Thyroid gland (tissue), 4 donors: ENCODE data around the gene MXD4. TPM values are rescaled to one million over a fixed set of nuclear protein-coding genes. Genes with fewer than 3 reads are reported as not detected.

Experiments
- DNase-seq, 2 donors: peaks; one replicate each; pipeline ENCODE4 v3.0.0-alpha.2; 2019
- H3K27ac ChIP-seq, 3 donors: fragments of 200-600 bp; sonication (generic); 1 replicate in 2 of 3; 2 replicates in 1 of 3; pipeline ENCODE4 v1.5.1; 2016 to 2019; ENCODE audit warnings: mild to moderate bottlenecking in 1 of 3, moderate library complexity in 1 of 3
- H3K27me3 ChIP-seq: fragments of 200-600 bp; sonication (generic); one replicate; pipeline ENCODE4 v1.5.1; 2019
- H3K36me3 ChIP-seq, 2 donors: fragments of 200-600 bp; sonication (generic); one replicate each; pipeline ENCODE4 v1.5.1; 2016 to 2019
- H3K4me1 ChIP-seq, 2 donors: fragments of 200-600 bp; sonication (generic); one replicate each; pipeline ENCODE4 v1.5.1; 2017 to 2019
- H3K4me3 ChIP-seq, 3 donors: fragments of 200-600 bp; sonication (generic); replicated peaks in 1 of 3; 1 replicate in 2 of 3; 2 replicates in 1 of 3; pipeline ENCODE4 v1.5.1; 2016; ENCODE audit warnings: mild to moderate bottlenecking in 1 of 3
- H3K9me3 ChIP-seq: fragments of 200-600 bp; sonication (generic); one replicate; pipeline ENCODE4 v1.5.1; 2017
- POLR2A ChIP-seq, 2 donors: fragments of 450-650 bp; IDR thresholded peaks; one replicate each; pipeline ENCODE4 v1.6.1; 2017; ENCODE audit warnings: antibody characterized with exemption in 2 of 2, mild to moderate bottlenecking in 2 of 2, moderate library complexity in 1 of 2
- WGBS, 2 donors: methylation state at CpG; one replicate each; pipeline ENCODE4 v1.1.5; 2017; 5-methylcytosine and 5-hydroxymethylcytosine counted together
- intact Hi-C: fragments of 100-400 bp; cut with DNase I; formaldehyde crosslinking; loops from one replicate; pipeline ENCODE4 v1.15.1; 2023
- total RNA-seq, 4 donors: library from RNA; depleted of rRNA; stranded (reverse); fragments of >200 nt; gene quantifications; one replicate each; pipeline ENCODE4 v1.2.3, GENCODE V29; 2016
- TF ChIP-seq, protein P1 (sequence below), 6 experiments: fragments of 200-600 bp in 3 of 6; fragments of 450-650 bp in 3 of 6; sonication (generic) in 3 of 6; IDR thresholded peaks; one replicate each; pipeline ENCODE4 v1.5.1; 2016 to 2019; ENCODE audit warnings: antibody characterized with exemption in 6 of 6, mild to moderate bottlenecking in 2 of 6, inconsistent platforms in 1 of 6, moderate library complexity in 1 of 6

The MXD4 gene
- total RNA-seq, 4 donors from 2014 or later: 48.1 to 102 (median 61.9) TPM

DNA sequence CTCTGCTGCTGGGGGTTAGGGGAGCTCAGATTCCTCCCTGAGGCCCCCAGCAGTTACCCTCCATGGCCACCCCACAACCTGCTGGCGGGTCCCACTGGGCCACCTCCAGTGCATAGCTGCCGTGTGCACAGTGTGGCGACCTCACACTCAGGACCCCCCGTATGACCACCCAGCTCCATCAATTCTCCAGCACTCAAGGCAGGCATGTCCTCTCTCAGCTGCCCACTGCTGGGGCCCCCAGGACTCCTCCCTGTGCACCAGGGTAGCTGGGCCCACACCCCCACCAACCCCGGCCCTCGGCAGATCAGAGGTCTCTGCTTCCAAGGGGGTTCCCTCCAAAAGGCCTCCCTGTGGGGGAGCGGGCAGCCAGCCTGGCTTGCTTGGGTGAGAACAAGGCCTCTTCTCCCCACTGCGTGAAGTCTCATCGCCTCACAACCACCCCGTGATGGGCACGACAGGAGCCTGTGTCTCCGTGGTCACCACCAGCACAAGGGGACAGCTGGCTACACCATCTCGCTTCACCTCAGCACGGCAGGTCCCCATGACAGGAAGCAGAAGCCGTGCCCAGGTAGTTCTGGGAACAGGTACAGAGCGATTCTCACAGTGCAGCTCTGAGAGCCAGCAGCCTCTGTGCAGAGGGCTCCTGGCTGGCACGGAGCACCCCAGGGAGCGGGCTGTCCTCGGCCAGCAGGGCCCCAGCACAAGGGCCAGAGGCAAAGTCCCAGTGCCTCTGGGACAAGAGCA is 15.4 kb downstream of the MXD4 start:
- Histone ChIP-seq H3K9me3 (no peaks in the 10 kb centered on the region), H3K36me3 (peaks cover 31 to 35% of the 10 kb centered on the region in 2 donors), H3K4me3 (no peak overlapping the region), H3K4me1 (peaks cover 0 to 13% of the 10 kb centered on the region in 2 donors), H3K27ac (no peak overlapping the region), H3K27me3 (no peaks in the 10 kb centered on the region)
- no peak for TF ChIP-seq POLR2A (IDR thresholded peaks at IDR 0.05)
- TF ChIP-seq, protein P1, sequence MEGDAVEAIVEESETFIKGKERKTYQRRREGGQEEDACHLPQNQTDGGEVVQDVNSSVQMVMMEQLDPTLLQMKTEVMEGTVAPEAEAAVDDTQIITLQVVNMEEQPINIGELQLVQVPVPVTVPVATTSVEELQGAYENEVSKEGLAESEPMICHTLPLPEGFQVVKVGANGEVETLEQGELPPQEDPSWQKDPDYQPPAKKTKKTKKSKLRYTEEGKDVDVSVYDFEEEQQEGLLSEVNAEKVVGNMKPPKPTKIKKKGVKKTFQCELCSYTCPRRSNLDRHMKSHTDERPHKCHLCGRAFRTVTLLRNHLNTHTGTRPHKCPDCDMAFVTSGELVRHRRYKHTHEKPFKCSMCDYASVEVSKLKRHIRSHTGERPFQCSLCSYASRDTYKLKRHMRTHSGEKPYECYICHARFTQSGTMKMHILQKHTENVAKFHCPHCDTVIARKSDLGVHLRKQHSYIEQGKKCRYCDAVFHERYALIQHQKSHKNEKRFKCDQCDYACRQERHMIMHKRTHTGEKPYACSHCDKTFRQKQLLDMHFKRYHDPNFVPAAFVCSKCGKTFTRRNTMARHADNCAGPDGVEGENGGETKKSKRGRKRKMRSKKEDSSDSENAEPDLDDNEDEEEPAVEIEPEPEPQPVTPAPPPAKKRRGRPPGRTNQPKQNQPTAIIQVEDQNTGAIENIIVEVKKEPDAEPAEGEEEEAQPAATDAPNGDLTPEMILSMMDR (IDR thresholded peaks at IDR 0.05): no peak
- WGBS, 2 donors: 90 to 94% methylated on average over 3 to 16 of the region's 19 CpGs
- no peak for DNase-seq
- intact Hi-C loops: no loop called here

DNA sequence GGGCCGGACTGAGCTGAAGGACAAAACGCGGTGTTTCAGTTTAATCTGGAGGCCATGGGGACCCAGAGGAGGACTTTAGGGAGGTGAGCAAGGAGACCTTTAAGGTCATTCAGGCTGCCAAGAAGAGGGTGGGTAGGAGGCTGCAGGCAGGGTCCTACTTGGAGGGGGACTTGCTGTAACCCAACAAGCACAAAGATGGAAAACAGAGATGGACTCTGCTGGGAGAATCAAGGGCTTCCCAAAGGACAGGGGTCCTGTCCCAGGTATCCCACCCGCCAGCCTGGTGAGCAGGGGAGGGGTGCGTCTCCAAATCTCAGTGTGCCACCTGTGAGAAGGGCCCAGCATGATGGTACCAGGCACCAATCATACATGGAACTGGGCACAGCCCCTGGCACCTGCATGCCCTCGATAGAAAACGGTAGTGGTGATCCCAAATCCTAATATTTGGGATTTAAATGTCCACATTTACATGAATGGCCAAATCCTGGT is 16.1 kb downstream of the MXD4 start:
- Histone ChIP-seq H3K4me3 (no peak overlapping the region), H3K9me3 (no peaks in the 10 kb centered on the region), H3K27me3 (no peaks in the 10 kb centered on the region), H3K27ac (peak overlapping the region in 1 of 3 donors; percentile 23), H3K4me1 (peaks cover 0 to 17% of the 10 kb centered on the region in 2 donors), H3K36me3 (peaks cover 24 to 28% of the 10 kb centered on the region in 2 donors)
- no peak for DNase-seq
- TF ChIP-seq POLR2A (IDR thresholded peaks at IDR 0.05): no peak
- TF ChIP-seq, protein P1 (IDR thresholded peaks at IDR 0.05): no peak
- WGBS, 2 donors: 87 to 89% methylated on average over 7 of the region's 7 CpGs
- intact Hi-C loops: no loop called here

DNA sequence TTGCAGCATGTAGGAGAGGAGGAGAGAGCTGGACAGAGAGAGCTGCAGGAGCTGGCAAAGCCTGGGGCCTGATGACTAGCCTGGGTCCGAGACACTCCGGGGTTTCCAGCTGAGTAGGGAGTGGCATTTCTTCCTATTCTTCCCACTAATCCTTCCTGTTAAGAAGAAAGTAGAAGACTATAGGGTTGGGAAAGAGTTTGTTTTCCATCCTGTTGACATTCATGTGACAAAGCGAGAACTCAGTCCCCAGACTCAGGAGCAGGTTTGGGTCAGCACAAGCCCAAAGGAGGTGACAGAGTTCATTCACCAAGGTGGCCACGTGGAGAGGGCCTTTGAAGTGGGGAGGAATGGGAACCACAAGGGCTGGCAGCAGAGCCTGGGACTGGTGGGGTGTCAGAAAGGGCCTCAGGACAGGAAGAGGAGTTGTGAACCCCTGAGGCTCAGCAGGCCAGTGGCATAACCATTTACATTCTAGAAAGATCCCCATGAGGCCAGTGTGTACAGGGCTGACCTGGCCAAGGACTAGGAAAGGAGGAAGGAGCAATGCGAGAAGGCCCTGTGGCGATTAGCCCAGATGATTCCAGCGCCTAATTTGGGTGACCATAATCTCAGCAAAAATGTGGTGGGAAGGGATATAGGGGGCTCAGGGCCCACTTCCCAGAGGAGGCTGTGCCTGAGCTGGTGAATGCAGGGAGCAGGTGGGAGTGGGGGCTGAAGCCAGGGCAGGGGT is 16.7 kb downstream of the MXD4 start:
- peak overlapping the region in 1 of 3 donors; percentile 23 for H3K27ac ChIP-seq
- no peaks in the 10 kb centered on the region for H3K27me3 ChIP-seq
- no peak overlapping the region for H3K4me3 ChIP-seq
- TF ChIP-seq POLR2A (IDR thresholded peaks at IDR 0.05): no peak
- TF ChIP-seq, protein P1 (IDR thresholded peaks at IDR 0.05): no peak
- intact Hi-C loops: no loop called here
- peaks cover 18 to 22% of the 10 kb centered on the region in 2 donors for H3K36me3 ChIP-seq
- DNase-seq: no peak
- WGBS, 2 donors: 67 to 70% methylated on average over 7 of the region's 7 CpGs
- no peaks in the 10 kb centered on the region for H3K9me3 ChIP-seq
- H3K4me1 ChIP-seq: peaks cover 5 to 23% of the 10 kb centered on the region in 2 donors

DNA sequence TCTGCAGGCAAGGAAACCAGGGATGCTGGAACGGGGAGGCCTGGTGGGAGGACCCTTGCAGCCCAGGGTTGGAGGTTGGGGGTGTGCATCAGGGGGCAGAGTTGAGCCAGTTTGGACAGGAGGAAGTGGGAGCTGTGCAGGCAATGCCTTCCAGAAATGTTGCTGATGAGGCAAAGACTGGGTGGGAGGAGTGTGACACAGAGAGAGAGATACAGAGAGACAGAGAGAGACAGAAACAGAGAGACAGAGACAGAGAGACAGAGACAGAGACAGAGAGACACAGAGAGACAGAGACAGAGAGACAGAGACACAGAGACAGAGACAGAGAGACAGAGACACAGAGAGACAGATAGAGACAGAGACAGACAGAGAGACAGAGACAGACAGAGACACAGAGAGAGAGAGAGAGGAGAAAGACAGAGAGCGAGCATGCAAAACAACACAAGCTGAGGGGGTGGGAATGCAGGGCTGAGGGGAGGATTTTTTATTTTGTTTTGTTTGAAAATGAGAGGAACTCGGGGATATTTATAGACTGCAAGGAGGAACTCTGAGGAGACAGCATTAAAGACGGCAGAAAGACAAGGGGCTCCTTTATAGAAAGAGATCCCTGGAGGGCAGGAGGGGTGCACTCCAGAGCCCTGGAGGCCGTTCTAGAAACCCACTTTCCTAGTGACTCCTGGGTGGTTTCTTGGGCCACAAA is 18.1 kb downstream of the MXD4 start:
- Histone ChIP-seq H3K36me3 (peaks cover 4 to 8% of the 10 kb centered on the region in 2 donors), H3K9me3 (no peaks in the 10 kb centered on the region), H3K4me3 (no peak overlapping the region), H3K27ac (peak overlapping the region in 2 of 3 donors; percentile 30 to 45), H3K4me1 (peaks cover 12 to 35% of the 10 kb centered on the region in 2 donors), H3K27me3 (no peaks in the 10 kb centered on the region)
- intact Hi-C loops: loop anchor here (5.0 kb wide), 1 partner anchor 168 kb away; no protein-coding TSS in a partner anchor
- 47 to 49% methylated on average over 5 of the region's 5 CpGs for WGBS, 2 donors
- DNase-seq: no peak
- no peak for TF ChIP-seq POLR2A (IDR thresholded peaks at IDR 0.05)
- TF ChIP-seq, protein P1 (IDR thresholded peaks at IDR 0.05): peak in 2 of 6 experiments; percentile 16 to 23
